HPDE6-E6E7 (cell line): Measurements from ENCODE around the gene ZNF500.

Experiments
- DNase-seq: peaks from one replicate; pipeline ENCODE4 v3.0.0; 2011; ENCODE audit warnings: missing footprints; ENCODE audit errors: extremely low spot score

ZNF500 gene

DNA sequence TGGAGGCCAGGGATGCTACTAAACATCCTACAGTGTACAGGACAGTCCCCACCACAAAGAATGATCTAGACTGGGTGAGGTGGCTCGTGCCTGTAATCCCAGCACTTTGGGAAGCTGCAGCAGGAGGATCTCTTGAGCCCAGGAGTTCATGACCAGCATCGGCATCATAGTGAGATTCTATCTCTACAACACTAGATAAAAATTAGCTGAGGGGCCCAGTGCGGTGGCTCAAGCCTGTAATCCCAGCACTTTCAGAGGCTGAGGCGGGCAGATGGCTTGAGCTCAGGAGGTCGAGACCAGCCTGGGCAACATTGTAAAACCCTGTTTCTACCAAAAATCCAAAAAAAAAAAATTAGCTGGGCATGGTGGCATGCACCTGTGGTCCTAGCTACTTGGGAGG lies 5.4 kb upstream of the ZNF500 start:
- no peak for DNase-seq

DNA sequence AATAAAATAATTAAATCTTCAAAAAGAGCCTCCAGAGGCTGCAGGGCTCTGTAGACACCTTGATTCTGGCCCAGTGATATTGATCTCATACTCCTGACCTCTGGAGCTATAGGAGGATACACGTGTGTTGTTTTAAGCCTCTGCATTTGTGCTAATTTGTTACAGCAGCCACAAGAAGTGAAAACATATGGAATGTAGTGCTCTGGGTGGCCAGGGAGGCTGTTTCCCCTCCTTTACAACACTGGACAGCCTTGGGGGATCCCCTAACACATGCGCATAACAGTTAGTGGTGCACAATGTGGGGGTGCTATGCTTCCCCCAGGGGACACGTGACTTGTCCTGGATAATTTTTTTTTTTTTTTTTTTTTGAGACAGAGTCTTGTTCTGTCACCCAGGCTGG lies 4.7 kb upstream of the ZNF500 start:
- DNase-seq = no peak

DNA sequence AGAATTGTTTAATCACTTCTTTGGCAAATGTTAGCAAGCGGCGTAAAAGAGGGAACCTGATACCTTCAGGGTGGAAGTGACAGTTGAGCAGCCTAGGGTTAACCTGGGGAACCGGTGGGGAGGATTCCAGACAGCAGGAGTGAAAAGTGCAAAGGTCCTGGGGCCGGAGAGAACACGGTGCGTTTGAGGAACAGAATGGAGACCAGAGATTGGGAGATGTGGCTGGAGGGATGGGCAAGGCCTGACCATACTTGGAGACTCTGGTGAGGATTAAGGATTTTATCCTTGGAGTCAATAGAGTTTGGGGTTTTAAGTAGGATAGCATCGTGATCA lies 2.3 kb upstream of the ZNF500 start:
- no peak for DNase-seq

DNA sequence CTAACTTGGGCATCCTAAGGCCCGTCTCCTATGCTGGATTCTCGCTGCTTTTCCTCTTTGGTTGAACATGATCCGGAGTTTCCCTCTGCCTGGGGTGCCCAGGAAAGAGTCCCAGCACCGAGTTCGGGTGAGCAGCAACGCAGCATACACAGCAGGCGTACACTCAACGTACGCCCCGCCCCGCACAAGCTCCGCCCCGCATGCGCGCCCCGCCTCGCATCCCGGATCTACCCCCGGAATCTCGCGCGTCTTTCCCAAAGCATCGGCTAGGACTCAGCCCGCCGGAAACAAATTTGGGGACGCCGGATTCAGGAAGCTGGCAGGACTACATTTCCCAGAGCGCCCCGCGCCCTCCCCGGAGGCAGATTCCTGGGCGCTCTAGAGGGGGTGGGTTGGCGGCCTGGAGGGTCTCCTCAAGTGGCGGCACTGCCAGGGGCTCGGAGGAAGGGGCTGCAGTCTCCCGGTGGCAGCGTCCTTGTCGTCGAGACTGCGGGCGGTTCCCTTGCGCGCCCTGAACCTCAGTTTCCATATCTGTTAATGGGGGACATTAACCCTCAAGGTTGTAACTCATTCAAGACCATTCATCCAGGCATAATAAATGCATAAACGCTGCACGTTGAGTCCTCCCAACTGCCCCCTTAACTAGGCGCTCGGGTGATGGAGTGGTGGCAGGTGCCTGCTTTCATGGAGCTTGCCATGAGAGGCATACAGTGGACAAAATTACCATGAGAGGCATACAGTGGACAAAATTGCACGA lies 1.8 kb upstream of the ZNF500 start:
- peak; percentile 94 for DNase-seq

DNA sequence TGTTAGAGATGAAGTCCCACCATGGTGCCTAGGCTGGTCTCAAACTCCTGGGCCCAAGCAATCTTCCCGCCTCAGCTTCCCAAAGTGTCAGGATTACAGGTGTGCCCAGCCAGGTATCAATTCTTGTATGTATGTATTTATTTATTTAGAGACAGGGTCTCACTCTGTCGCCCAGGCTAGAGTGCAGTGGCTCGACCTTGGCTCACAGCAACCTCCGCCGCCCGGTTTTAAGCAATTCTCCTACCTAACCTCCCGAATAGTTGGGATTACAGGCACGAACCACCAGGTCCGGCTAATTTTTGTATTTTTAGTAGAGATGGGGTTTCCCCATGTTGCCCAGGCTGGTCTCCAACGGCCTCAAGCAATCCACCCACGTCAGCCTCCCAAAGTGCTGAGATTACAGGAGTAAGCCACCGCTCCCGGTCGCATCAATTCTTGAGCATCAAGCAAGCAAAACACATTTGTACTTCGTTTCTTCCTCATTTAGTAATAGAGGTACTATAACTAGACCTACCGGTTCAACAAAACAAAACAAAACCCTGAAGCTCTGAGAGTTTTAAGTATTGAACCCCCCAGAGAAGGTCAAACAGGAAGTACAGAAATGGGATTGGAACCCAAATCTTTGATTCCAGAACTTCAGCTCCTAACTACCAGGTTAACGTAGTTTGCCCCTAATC lies 1.0 kb upstream of the ZNF500 start:
- no peak for DNase-seq

DNA sequence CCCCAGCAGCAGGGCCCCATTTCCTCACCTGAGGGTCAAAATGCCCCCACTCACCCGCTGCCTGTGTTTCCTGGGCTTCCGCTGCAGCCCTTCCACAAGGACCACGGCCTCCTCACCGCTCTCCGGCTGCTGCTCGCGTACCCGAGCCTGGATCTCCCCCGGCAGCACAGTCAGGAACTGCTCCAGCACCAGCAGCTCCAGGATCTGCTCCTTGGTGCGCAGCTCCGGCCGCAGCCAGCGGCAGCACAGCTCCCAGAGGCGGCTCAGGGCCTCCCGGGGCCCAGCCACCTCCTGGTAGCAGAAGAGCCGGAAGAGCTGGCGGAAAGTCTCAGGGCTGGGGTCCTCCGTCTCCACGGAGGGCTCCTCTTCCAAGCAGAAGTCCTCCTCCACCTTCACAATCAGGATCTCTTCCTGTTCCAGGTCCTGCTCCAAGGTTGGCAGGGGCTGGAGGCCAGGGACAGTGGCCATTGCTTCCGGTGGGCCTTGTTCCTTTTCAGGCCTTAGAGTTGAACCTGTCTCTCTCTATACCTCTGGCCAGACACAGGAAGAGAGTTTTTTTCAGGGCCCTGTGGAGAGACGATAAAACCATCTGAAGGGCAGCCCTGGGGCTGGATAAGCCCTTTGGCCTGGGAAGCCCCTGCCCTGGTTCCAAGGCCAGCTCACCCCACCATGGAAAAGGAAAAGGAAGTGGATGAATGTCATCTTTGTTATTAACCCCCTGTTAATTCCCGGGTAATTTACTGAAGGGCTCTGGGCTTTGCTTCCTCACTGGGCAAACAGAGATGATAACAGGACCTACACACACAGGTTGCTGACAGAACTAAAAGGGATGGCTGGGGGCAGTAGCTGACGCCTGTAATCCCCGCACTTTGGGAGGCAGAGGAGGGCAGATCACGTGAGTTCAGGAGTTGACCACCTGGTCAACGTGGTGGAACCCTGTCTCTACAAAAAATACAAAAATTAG lies 1.2 kb downstream of the ZNF500 start:
- no peak for DNase-seq

DNA sequence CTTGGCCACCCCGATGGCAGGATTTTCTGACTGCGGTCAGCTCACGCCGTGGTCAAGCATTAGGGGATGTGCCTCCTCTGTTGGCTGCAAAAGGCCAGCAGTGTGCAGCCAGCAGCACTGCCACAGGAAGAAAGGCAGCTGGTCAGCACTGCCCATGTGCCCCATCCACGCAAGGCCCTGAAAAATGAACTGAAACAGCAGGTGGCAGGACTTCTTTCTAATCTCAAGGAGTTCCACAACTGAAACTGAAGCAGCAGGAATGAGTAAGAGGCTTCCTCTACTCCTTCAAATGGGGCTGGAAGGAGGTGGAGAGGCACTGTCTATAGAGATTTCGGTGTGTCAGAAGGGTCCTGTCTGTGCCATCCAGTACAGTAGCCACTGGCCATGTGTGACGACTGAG lies 3.2 kb downstream of the ZNF500 start:
- no peak for DNase-seq

DNA sequence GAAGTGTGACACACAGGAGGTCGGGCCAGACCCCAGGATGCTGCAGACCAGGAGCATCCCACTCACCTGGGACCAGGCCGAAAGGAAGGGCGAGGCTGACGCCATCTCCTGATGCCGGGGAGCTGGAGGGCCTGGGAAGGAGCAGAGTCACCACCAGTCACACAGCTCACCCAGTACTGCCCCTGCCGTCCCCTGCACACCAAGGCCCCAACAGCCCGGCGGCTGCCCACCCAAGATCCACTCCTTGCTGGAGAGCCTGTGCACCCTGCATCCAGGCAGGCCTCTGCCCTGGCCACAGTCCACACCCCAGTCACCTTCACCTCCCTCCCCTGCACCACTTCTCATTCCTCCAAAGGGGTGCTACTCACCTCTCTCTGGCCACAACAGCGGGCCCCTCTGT lies 4.8 kb downstream of the ZNF500 start:
- no peak for DNase-seq

DNA sequence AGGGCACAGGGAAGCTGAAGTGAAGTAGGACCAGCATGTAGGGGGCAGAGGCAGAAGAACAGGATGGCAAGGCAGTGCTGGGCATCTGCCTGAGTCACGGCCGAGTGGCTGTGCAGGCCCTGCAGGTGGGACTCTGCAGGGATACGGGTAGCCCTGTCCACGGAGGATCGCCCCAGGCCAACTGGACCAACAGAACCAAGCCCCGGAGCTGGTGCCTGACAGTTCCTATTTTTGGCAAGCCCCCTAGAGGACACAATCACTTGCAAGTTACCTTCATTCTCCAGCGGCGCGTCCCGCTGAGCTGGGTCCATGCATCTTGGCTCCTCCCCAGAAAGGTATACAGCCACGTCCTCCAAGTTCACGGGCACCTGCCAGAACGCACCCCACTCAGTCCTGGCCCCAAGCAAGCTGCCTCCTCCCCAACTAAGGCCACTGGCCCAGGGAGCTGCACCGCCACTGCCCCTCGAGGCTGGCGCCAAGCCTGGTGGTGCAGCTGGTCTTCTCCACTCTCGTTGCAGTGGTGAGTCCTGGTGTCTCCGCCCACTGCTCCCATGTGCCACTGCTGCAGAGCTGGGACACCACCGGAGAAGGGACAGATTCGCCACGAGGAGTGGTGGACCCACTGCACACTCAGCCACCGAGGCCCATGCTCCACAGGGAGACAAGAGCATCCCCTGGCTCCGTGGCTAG lies 6.6 kb downstream of the ZNF500 start:
- DNase-seq = no peak

DNA sequence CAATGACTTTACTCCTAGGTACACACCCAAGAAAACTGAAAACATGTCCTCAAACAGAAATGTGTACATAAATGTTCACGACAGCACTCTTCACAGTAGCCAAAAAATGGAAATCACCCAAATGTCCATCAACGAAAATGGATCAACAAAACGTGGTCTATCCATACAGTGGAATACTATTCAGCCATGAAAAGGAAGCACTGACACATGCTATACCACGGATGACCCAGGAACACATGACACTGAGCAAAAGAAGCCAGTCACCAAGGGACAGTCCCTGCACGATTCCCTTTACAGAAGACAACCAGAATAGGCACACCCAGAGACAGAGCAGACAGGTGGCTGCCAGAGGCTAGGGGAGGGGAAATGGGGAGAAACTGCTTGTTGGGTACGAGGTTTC lies 11.3 kb downstream of the ZNF500 start:
- DNase-seq = no peak

DNA sequence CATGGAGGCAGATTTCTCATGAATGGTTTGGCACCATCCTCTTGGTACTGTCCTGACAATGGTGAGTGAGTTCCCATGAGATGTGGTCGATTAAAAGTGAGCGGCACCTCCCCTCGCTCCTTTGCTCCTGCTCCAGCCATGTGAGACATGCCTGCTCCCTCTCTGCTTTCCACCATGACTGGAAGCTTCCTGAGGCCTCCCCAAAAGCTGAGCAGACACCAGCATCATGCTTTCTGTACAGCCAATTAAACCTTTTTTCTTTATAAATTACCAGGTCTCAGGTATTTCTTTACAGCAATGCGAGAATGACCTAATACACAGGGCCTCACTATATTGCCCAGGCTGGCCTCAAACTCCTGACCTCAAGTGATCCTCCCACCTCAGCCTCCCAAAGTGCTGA lies 12.1 kb downstream of the ZNF500 start:
- no peak for DNase-seq

DNA sequence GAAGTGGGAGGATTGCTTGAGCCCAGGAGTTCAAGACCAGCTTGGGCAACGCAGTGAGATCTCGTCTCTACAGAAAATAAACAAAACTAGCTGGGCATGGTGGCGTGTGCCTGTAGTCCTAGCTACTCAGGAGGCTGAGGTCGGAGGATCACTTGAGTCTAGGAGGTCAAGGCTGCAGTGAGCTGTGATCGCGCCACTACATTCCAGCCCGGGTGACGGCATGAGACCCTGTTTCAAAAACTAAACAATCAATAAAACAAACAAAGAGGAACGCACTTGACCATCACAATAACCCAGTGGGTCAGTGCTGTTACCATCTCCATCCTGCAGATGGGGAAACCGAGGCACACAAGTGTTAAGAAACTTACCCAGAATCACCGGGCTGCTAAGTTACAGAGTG lies 13.7 kb downstream of the ZNF500 start:
- DNase-seq = no peak

DNA sequence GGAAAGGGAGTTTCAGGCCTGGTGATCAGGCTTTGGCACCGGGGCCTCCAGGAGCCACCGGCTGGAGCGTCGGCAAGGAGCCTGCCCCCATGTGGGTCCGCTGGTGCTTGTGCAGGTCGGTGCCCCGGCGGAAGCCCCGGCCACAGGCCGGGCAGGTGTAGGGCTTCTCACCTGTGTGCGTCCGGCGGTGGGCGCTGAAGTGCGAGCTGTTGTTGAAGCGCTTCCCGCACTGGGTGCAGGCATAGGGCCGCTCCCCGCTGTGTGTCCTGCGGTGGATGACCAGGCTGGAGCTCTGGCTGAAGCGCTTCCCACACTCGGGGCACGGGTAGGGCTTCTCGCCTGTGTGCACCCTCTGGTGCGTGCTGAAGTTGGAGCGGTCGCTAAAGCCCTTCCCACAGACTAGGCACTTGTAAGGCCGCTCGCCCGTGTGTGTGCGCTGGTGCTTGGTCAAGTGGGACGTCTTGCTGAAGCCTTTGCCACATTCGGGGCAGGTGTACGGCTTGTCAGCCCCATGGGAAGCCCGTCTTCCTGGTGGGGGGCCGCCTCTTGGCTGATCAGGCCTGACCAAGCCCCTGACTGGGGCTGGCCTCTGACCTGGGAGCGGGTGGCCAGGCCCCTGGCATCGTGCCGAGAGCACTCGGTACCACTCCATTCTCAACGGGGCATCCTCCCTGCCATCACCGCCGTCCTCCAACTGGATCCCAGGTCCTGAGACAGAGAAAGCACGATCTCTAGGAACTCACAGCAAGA lies 14.4 kb downstream of the ZNF500 start:
- DNase-seq = no peak

DNA sequence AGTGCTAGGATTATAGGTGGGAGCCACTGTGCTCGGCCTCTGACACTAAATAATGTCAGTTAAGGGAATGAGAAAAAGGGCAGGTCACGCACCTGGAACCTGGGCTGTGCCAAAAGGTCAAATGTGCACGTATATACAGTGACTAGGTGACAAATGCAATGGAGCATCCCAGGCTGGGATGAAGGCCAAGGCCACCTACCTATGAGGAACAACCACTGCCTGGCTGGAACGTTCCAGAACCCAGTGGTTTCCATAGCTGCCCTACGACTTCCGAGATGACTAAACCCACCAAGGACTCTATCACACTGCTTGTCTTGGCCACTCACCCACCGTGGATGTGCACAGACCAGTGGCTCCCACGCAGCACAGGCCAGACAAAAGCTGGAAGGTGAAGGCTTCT lies 16.1 kb downstream of the ZNF500 start:
- DNase-seq = no peak

DNA sequence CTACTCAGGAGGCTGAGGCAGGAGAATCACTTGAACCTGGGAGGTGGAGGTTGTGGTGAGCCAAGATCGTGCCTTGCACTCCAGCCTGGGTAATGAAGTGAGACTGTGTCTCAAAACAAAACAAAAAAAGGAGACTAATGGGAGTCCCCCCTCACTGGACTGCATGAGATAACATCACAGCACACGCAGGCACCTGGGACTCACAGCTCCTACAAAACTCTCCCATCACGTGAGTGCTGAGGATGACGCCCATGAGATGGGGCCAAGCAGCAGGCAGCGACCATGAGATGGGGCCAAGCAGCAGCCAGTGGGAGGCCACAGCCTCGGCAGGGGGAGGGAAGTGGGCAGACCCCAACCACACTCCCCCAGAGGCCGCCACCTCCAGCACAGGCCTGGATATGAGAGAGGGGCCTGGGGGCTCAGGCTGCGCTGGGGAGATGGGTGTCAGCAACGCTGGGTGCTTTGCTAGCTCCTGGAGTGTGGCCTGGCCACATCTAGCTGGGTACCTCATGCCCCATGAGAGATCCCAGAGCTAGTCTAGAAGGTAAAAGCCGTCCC lies 17.2 kb downstream of the ZNF500 start:
- DNase-seq = no peak

DNA sequence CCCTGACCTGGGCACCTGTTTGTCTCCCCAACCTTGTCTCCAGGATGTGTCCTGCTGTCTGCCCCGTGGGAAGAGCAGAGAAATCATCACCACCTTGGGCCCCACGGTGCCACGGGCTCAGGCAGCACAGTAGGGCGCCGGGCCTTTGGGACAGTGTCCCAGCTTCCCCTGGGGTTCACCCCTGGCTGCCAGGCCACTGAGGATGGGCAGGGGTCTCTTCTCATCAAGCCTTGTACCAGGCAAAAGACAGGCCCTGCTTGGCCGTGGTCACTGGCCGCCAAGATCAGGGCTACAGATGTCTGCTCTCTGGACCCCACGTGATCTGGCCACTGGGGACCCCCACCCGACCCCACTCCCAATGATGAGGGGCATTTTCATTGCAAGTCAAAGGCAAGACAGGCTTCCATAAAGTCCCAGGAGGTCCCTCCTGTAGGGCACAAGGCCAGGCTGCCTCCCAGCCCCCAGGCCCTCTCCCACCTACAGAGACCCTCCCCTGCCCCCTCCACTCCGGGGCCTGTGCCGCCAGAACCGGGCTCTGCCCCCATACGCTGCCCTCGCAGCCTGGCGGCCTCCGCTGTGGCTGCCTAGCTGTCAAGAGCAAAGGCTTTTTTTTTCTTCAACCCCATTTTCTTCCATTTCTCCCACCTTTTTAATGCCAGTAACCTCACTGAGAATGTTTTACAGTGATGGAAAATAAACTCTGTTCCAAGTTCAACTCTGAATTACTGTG lies 18.1 kb downstream of the ZNF500 start:
- no peak for DNase-seq

DNA sequence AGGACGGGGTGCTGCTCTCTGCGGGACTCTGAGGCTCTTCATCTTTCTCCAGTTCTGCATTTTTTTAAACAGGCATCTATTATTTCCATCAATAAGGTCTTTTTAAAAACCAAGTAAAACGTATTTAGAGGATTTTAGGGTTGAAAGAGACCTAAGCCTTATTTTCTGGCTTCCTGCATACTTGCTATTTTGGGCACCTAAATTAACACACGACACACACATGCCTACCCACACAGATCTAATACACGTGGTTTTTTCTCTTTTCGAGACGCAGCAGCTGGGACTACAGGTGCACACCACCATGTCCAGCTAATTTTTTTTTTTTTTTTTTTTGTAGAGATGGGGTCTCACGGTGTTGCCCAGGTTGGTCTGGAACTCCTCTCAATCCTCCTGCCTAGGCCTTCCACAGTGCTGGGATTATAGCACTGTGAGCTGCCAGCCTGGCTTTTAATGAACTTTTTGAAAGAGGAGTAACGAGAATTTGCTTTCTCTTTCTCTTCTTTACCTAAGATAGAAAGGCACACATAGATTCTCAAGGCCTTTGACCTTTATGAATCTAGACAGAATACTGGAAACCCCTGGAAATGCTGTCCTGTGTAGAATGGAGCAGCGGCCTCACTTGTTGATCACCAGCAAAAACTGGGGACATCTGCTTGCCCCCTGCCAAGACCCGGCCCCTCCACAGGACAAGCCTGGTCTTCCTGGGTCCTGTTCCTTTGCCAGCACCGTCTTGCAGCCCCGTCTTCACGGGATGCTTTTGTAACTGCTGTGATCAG lies 18.9 kb downstream of the ZNF500 start:
- no peak for DNase-seq

DNA sequence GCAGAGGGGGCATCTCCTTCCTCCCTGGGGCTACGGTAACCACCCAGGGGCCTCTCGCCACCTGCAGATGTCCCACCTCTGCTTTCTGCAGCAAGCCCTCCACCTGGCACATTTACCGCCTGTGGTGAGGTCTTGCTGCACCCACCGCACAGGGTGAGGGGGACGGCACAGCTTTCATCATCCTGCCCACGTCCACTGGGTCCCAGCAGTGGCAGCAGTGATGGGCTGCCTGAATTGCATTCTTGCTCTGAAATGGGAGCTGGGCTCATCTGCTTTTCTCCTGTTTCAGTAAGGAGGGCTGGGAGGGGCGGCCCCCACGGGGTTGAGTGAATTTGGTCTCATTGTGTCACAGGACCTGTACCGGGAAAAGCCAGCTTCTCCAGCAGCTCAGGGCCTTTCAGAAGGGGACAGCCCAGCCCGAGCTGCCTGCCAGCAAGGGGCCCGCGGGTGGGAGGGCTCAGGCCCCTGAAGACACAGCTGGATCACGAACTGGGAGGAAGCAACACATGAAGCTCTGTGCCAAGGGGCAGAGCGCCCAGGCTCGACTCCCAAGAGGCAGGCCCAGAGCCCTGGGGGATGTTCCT lies 19.9 kb downstream of the ZNF500 start:
- no peak for DNase-seq

DNA sequence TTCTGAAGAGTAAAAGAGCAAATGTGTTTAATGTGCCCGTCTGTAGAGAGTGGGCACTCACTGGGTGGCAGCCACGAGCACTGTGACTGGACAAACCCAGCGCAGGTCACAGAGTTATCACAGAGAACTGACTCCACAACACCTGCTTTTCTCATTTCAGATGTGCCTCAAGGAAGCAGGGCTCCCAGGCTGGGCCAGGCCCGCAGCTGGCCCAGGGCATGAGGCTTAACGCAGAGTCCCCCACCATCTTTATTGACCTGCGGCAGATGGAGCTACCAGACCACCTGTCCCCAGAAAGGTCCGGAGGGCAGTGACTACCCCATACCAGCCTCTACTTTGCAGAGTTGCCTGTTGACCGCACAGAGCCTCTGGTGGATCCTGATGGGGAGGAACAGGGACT lies 20.7 kb downstream of the ZNF500 start:
- DNase-seq = no peak
